Activated T-helper 17 cell treated with anti-CD3 and anti-CD28 coated beads, Interleukin-2, amount 50 U/mL, for 72 hours (primary cell): ENCODE results near the gene PHACTR1. TPM values are rescaled to one million over a fixed set of nuclear protein-coding genes. Genes with fewer than 3 reads are reported as not detected.
"Not testable (repeated sequence)": the region's sequence is repeated elsewhere in the genome, so short reads cannot be mapped to it uniquely, and the experiment has no call there.

Experiments
- ATAC-seq: fragments of 150-1000 bp; cut with Tn5 transposase; replicated peaks from 2 replicates; pipeline ENCODE4 v1.10.0; 2021; ENCODE audit warnings: mild to moderate bottlenecking, moderate library complexity
- H3K27ac Mint-ChIP-seq: one replicate; pipeline ENCODE4 v1.8.0; 2022; ENCODE audit warnings: mixed read lengths
- H3K27me3 Mint-ChIP-seq: one replicate; pipeline ENCODE4 v1.8.0; 2022; ENCODE audit warnings: mixed read lengths
- H3K36me3 Mint-ChIP-seq: one replicate; pipeline ENCODE4 v1.8.0; 2022; ENCODE audit warnings: low read depth, mild to moderate bottlenecking, mixed read lengths
- H3K4me1 Mint-ChIP-seq: one replicate; pipeline ENCODE4 v1.8.0; 2022; ENCODE audit warnings: mixed read lengths
- H3K4me3 Mint-ChIP-seq: one replicate; pipeline ENCODE4 v1.8.0; 2022; ENCODE audit warnings: mild to moderate bottlenecking, mixed read lengths
- H3K9me3 Mint-ChIP-seq: one replicate; pipeline ENCODE4 v1.8.0; 2022; ENCODE audit warnings: mixed read lengths
- total RNA-seq, 2 donors: library from RNA; stranded (reverse); gene quantifications; one replicate each; pipeline ENCODE4 v1.2.3, GENCODE V29; 2022

PHACTR1 gene
- total RNA-seq, 2 donors from 2014 or later, result 0.05 to 1.5 TPM

- no peaks in the 10 kb centered on the region for H3K9me3 Mint-ChIP-seq
- no peak overlapping the region for H3K4me3 Mint-ChIP-seq
- H3K27ac Mint-ChIP-seq, result no peak overlapping the region
- peaks cover 19% of the 10 kb centered on the region for H3K27me3 Mint-ChIP-seq
- H3K36me3 Mint-ChIP-seq, result no peaks in the 10 kb centered on the region
- no peak for ATAC-seq
- no peaks in the 10 kb centered on the region for H3K4me1 Mint-ChIP-seq
Observed at GRCh38 chr6:12720310-12720709, 3.7 kb downstream of the PHACTR1 start.

- no peaks in the 10 kb centered on the region for H3K36me3 Mint-ChIP-seq
- peaks cover 17% of the 10 kb centered on the region for H3K27me3 Mint-ChIP-seq
Observed at GRCh38 chr6:12725263-12725662, 8.7 kb downstream of the PHACTR1 start.

GRCh38 chr6:12729467-12729866, 12.9 kb downstream of the PHACTR1 start:
- Mint-ChIP-seq H3K27ac (no peak overlapping the region), H3K36me3 (no peaks in the 10 kb centered on the region), H3K4me3 (no peak overlapping the region), H3K4me1 (no peaks in the 10 kb centered on the region), H3K9me3 (no peaks in the 10 kb centered on the region), H3K27me3 (peaks cover 21% of the 10 kb centered on the region)
- ATAC-seq, result no peak

More at GRCh38 chr6:12725263-12725662, 8.7 kb downstream of the PHACTR1 start:
- ATAC-seq, result no peak
- Mint-ChIP-seq H3K4me1 (no peaks in the 10 kb centered on the region), H3K27ac (no peak overlapping the region), H3K9me3 (no peaks in the 10 kb centered on the region), H3K4me3 (no peak overlapping the region)

GRCh38 chr6:12730809-12731208, 14.2 kb downstream of the PHACTR1 start:
- not testable (repeated sequence) for ATAC-seq, H3K9me3 Mint-ChIP-seq, H3K36me3 Mint-ChIP-seq, H3K4me3 Mint-ChIP-seq, H3K4me1 Mint-ChIP-seq, H3K27ac Mint-ChIP-seq
- H3K27me3 Mint-ChIP-seq, result peaks cover 16% of the 10 kb centered on the region

- H3K36me3 Mint-ChIP-seq, result no peaks in the 10 kb centered on the region
- ATAC-seq, result no peak
- H3K9me3 Mint-ChIP-seq, result no peaks in the 10 kb centered on the region
- H3K4me3 Mint-ChIP-seq, result no peak overlapping the region
- no peaks in the 10 kb centered on the region for H3K4me1 Mint-ChIP-seq
- H3K27me3 Mint-ChIP-seq, result peaks cover 6% of the 10 kb centered on the region
- H3K27ac Mint-ChIP-seq, result no peak overlapping the region
Observed at GRCh38 chr6:12733876-12734275, 17.3 kb downstream of the PHACTR1 start.

- H3K27ac Mint-ChIP-seq, result no peak overlapping the region
- no peaks in the 10 kb centered on the region for H3K9me3 Mint-ChIP-seq
- H3K27me3 Mint-ChIP-seq, result peaks cover 6% of the 10 kb centered on the region
- H3K4me3 Mint-ChIP-seq, result no peak overlapping the region
- H3K4me1 Mint-ChIP-seq, result no peaks in the 10 kb centered on the region
- ATAC-seq, result no peak
- H3K36me3 Mint-ChIP-seq, result no peaks in the 10 kb centered on the region
Observed at GRCh38 chr6:12735786-12736185, 19.2 kb downstream of the PHACTR1 start.

- Mint-ChIP-seq H3K36me3 (no peaks in the 10 kb centered on the region), H3K9me3 (peaks cover 26% of the 10 kb centered on the region), H3K27ac (no peak overlapping the region), H3K27me3 (peaks cover 54% of the 10 kb centered on the region), H3K4me3 (no peak overlapping the region), H3K4me1 (no peaks in the 10 kb centered on the region)
- ATAC-seq, result no peak
Observed at GRCh38 chr6:12748411-12748810, 31.8 kb downstream of the PHACTR1 start.

GRCh38 chr6:12748815-12749521, 32.4 kb downstream of the PHACTR1 start:
- no peak overlapping the region for H3K4me3 Mint-ChIP-seq
- no peak for ATAC-seq
- H3K27me3 Mint-ChIP-seq, result peaks cover 54% of the 10 kb centered on the region
- no peaks in the 10 kb centered on the region for H3K36me3 Mint-ChIP-seq
- H3K27ac Mint-ChIP-seq, result no peak overlapping the region
- H3K9me3 Mint-ChIP-seq, result peaks cover 26% of the 10 kb centered on the region
- no peaks in the 10 kb centered on the region for H3K4me1 Mint-ChIP-seq

- H3K27me3 Mint-ChIP-seq, result peaks cover 58% of the 10 kb centered on the region
- no peak for ATAC-seq
- H3K4me3 Mint-ChIP-seq, result no peak overlapping the region
Observed at GRCh38 chr6:12749531-12750379, 33.2 kb downstream of the PHACTR1 start.

GRCh38 chr6:12750416-12750815, 33.8 kb downstream of the PHACTR1 start:
- Mint-ChIP-seq H3K4me3 (no peak overlapping the region), H3K9me3 (peaks cover 21% of the 10 kb centered on the region)

More at GRCh38 chr6:12749531-12750379, 33.2 kb downstream of the PHACTR1 start:
- no peak overlapping the region for H3K27ac Mint-ChIP-seq
- H3K4me1 Mint-ChIP-seq, result no peaks in the 10 kb centered on the region
- H3K9me3 Mint-ChIP-seq, result peaks cover 26% of the 10 kb centered on the region
- H3K36me3 Mint-ChIP-seq, result no peaks in the 10 kb centered on the region

GRCh38 chr6:12751694-12752325, 35.2 kb downstream of the PHACTR1 start:
- H3K9me3 Mint-ChIP-seq, result peaks cover 16% of the 10 kb centered on the region
- no peak overlapping the region for H3K27ac Mint-ChIP-seq
- H3K4me3 Mint-ChIP-seq, result no peak overlapping the region
- no peaks in the 10 kb centered on the region for H3K4me1 Mint-ChIP-seq
- H3K36me3 Mint-ChIP-seq, result no peaks in the 10 kb centered on the region
- H3K27me3 Mint-ChIP-seq, result peaks cover 50% of the 10 kb centered on the region
- ATAC-seq, result no peak

More at GRCh38 chr6:12750416-12750815, 33.8 kb downstream of the PHACTR1 start:
- Mint-ChIP-seq H3K4me1 (no peaks in the 10 kb centered on the region), H3K36me3 (no peaks in the 10 kb centered on the region), H3K27me3 (peaks cover 52% of the 10 kb centered on the region), H3K27ac (no peak overlapping the region)
- no peak for ATAC-seq

GRCh38 chr6:12753036-12753435, 36.5 kb downstream of the PHACTR1 start:
- Mint-ChIP-seq H3K4me3 (no peak overlapping the region), H3K4me1 (no peaks in the 10 kb centered on the region), H3K27me3 (peaks cover 51% of the 10 kb centered on the region), H3K36me3 (no peaks in the 10 kb centered on the region), H3K27ac (no peak overlapping the region), H3K9me3 (peaks cover 16% of the 10 kb centered on the region)
- ATAC-seq, result no peak

- Mint-ChIP-seq H3K27me3 (peaks cover 21% of the 10 kb centered on the region), H3K36me3 (no peaks in the 10 kb centered on the region), H3K27ac (no peak overlapping the region), H3K9me3 (no peaks in the 10 kb centered on the region), H3K4me3 (no peak overlapping the region), H3K4me1 (no peaks in the 10 kb centered on the region)
- ATAC-seq, result no peak
Observed at GRCh38 chr6:12760226-12760625, 43.7 kb downstream of the PHACTR1 start.

- no peak for ATAC-seq
- Mint-ChIP-seq H3K9me3 (no peaks in the 10 kb centered on the region), H3K36me3 (no peaks in the 10 kb centered on the region), H3K4me3 (no peak overlapping the region), H3K4me1 (no peaks in the 10 kb centered on the region), H3K27ac (no peak overlapping the region), H3K27me3 (peaks cover 18% of the 10 kb centered on the region)
Observed at GRCh38 chr6:12760911-12761310, 44.3 kb downstream of the PHACTR1 start.
